HG02973 (cell line): ENCODE measurements around the gene TNKS1BP1.

Experiments used
- ATAC-seq: cut with Tn5 transposase; IDR thresholded peaks from one replicate; pipeline ENCODE4 v1.9.1; 2021; ENCODE audit warnings: moderate library complexity; ENCODE audit not compliant: unreplicated experiment

TNKS1BP1 gene

DNA sequence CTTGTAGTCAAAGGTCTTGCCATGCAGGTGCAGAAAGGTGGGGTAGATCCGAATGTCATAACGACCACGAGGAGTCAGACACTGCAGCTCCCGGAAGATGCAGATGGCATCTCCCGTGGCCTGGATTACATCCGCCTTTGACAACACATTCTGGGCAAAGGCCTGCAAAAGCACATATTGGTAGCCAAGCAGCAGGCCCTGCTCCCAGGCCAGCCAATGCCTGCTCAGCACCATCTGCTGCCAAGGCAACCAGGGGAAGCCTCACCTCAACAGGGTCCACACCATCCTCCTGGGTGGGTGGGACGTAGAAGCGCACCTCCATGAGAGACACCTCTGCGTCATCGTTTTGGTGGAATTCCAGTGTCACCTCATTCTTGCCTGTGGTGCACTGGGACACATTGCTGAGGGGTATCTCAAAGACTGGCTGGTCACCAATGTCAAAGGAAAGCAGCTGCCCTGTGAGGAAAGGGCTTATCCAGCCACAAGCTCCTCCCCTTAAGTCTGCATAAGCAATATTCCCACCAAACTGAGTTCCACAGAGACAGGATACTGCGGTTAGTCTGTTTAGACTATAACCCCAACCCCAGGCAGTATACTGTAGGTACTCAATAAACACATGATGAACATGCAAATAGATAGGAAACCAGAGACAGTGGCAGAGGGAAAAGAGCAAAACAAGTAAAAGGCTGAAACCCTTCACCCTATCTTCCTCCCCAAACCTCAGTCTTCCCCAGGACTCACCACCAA lies 8.1 kb upstream of the TNKS1BP1 start:
- ATAC-seq, result no peak

- no peak for ATAC-seq
These were observed 7.0 kb upstream of the TNKS1BP1 start for GRCh38 chr11:57331720-57332119.

- ATAC-seq, result no peak
These were observed 5.3 kb upstream of the TNKS1BP1 start for GRCh38 chr11:57330029-57330428.

DNA sequence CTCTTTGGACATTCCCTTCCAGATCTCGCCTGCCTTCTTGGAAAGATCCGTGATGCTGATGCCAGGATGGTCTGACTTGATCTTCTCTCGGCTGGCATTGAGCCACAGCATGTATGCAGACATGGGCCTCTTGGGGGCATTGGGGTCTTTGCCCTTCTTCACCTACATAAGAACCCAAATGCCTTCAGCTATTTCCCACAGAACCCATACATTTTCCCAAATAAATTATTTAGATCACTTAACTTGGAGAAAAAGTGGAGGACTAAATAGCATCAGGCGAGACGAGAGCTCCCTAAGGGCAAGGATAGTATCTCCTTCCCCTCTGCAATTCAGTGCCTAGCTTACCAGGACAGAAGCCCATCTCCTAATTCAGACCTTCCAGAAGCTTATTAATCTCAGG lies 3.0 kb upstream of the TNKS1BP1 start:
- no peak for ATAC-seq

DNA sequence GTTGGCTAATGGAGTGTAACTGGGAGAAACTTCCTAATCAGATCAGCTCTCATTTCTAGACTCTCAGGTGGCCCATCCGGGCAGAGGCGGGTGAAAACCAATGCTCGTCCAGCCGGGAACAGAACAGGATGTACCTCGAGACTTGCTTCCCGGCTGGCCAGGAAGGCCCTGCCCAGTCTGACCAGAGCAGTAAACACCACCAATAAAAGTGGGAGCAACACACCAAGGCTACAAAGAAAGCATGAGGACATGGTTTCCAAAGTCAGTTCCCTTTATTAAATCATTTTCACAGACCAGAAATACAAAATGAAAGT lies 940 bp upstream of the TNKS1BP1 start:
- ATAC-seq, result peak; percentile 1

DNA sequence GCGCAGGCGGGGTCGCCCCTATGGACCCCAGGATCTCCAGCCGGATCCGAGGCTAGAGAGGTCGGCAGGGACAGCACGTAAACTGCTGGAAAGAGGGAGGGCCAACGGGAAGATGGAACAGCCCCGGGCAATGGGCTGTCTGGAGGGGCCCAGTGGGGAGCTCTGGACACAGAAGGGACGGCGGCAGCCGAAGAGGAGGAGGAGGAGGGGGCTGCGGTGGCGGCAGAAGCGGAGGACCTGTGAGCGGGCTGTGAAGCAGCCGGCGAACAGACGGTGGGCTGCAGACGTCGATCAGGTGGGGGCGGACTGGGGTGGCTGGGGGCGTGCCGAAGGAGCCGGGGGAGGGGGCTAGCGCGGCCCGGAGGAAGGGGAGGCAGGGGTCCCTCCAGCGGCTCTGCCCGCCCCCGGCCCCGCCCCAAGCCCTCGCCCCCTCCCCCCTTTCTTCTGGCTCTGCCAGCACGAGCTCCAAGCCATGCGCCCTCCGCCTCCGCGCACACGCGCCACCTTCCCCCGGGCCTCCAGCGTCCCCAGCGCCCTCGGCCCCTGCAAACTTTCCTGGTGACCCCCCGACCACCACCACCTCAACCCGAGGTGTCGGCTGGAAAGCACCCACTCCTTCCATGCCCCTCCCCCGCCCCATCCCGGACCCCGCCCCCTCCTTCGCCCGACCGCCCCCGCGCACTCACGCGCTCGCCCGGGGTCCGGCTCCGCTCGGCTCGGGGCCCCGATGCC lies 432 bp downstream of the TNKS1BP1 start:
- ATAC-seq, result no peak

GRCh38 chr11:57323855-57324153 lies 948 bp downstream of the TNKS1BP1 start:
- no peak for ATAC-seq

GRCh38 chr11:57323167-57323854 lies 1.4 kb downstream of the TNKS1BP1 start:
- no peak for ATAC-seq

DNA sequence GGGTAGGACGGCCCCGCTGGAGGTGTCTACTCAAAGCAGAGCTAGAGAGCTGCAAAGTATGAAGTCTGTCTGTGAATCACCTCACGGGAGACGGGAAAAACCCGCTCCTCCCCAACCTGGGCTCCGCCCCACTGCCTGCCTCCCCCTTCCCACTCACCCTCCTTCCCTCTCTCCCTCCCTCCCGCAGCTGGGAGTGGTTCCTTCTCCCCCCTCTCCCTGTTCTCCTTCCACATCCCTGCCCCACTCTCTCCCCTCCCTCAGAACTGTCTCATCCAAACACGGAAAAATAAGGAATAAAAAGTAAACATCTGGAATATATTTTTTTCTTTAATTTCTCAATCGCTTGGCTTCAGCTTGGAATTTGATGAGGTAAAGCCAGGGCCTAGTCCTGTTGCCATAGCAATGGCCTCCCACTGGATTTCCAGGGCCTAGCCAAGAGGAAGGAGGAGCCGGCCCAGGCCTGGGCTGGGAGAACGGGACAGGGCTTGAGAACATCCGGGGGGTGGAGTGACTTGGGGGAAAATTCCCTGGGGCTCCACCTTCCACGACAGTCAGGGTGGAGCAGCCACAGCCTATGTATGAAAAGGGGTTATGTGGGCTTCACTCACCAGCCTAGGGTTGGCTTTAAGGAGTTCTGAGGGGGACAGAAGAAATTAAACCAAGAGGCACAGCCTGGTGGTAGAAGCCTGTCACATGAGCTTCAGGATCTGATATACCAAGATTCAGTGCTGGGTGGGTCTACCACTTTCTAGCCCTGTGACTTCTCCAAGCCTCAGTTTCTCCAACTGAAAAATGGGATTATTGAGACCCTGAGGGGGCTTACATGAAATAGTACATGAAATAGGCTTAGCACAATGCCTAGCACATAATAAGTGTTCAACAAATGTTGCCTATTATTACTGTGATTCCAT lies 2.2 kb downstream of the TNKS1BP1 start:
- no peak for ATAC-seq

GRCh38 chr11:57321388-57322255 lies 3.1 kb downstream of the TNKS1BP1 start:
- ATAC-seq, result no peak

DNA sequence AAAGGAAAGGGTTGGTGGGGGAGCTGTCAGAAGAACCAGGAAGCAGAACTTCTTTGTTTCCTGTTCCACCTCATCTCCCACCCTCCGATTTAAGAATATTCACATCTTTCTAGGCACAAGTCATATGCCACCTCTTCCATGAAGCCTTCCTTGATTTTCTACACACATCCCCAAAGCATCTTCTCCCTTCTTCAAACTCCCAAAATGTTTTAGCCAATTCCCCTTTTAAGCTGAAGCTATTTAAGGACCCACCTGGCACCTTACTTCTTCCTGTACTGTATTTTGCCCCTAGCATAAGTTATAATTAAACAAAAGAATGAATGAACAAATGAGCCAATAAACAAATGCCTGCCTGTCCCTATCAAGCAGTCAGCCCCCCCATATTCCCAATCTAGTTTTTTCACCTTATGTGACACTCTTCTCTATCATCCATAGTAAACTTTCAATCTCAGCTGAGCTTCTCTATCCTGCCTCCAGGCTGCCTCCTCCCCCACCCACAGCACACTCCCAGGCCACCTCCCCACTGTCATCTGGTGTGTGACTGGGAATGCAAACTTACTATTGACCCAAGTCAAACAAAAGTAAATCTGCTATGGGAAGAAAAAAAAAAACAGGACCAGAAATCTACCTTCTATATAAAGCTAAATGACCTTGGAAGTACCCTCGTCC lies 3.9 kb downstream of the TNKS1BP1 start:
- no peak for ATAC-seq

GRCh38 chr11:57320067-57320718 lies 4.6 kb downstream of the TNKS1BP1 start:
- ATAC-seq, result no peak

GRCh38 chr11:57318178-57318577 lies 6.6 kb downstream of the TNKS1BP1 start:
- no peak for ATAC-seq

DNA sequence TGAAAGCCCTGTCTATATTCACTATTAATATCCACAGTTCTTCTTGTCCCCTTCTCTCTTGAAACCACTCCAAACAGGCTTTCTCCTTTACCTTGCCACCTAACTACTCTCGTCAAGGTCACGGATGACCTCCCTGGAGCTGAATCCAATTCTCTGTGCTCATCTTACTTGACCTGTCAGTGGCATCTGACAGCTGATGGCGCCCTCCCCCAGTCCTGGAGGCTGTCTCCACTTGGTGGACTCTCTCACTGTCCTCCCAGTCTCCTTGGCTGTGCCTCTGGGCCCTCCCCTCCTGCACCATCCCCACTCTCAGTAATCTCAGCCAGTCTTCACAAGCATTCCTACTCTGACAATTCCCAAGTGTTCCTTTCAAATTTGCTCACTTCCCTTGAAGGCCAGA lies 8.7 kb downstream of the TNKS1BP1 start:
- ATAC-seq, result no peak

- no peak for ATAC-seq
These were observed 9.3 kb downstream of the TNKS1BP1 start for GRCh38 chr11:57315491-57315890.

GRCh38 chr11:57314221-57314973 lies 10.4 kb downstream of the TNKS1BP1 start:
- ATAC-seq, result no peak

- no peak for ATAC-seq
These were observed 11.0 kb downstream of the TNKS1BP1 start for GRCh38 chr11:57313788-57314135.

GRCh38 chr11:57313071-57313787 lies 11.5 kb downstream of the TNKS1BP1 start:
- ATAC-seq, result no peak
